GM18508 (cell line): ENCODE results near the gene ANKH.

Source experiments
- ATAC-seq: cut with Tn5 transposase; IDR thresholded peaks from one replicate; pipeline ENCODE4 v1.9.1; 2021; ENCODE audit warnings: moderate number of reproducible peaks; ENCODE audit not compliant: insufficient read depth, unreplicated experiment

ANKH gene

GRCh38 chr5:14702238-14702839 lies 169.2 kb downstream of the ANKH start:
- no peak for ATAC-seq

GRCh38 chr5:14701556-14701955 lies 170.0 kb downstream of the ANKH start:
- no peak for ATAC-seq

- no peak for ATAC-seq
These were observed 170.8 kb downstream of the ANKH start for GRCh38 chr5:14700478-14701436.

GRCh38 chr5:14699807-14700400 lies 171.7 kb downstream of the ANKH start:
- ATAC-seq = no peak

- ATAC-seq = no peak
These were observed 172.4 kb downstream of the ANKH start for GRCh38 chr5:14699159-14699558.

- ATAC-seq = no peak
These were observed 173.1 kb downstream of the ANKH start for GRCh38 chr5:14698495-14698894.

- ATAC-seq = no peak
These were observed 174.7 kb downstream of the ANKH start for GRCh38 chr5:14696851-14697250.

- ATAC-seq = no peak
These were observed 175.5 kb downstream of the ANKH start for GRCh38 chr5:14696057-14696456.

GRCh38 chr5:14695152-14695551 lies 176.4 kb downstream of the ANKH start:
- ATAC-seq = no peak

- no peak for ATAC-seq
These were observed 178.5 kb downstream of the ANKH start for GRCh38 chr5:14693070-14693469.

- no peak for ATAC-seq
These were observed 184.4 kb downstream of the ANKH start for GRCh38 chr5:14687023-14687665.

- no peak for ATAC-seq
These were observed 185.1 kb downstream of the ANKH start for GRCh38 chr5:14686517-14686916.

GRCh38 chr5:14685757-14686156 lies 185.8 kb downstream of the ANKH start:
- ATAC-seq = peak; percentile 92

- no peak for ATAC-seq
These were observed 186.8 kb downstream of the ANKH start for GRCh38 chr5:14684757-14685156.

GRCh38 chr5:14683906-14684455 lies 187.6 kb downstream of the ANKH start:
- ATAC-seq = no peak

GRCh38 chr5:14681236-14681752 lies 190.3 kb downstream of the ANKH start:
- ATAC-seq = no peak

- ATAC-seq = no peak
These were observed 192.0 kb downstream of the ANKH start for GRCh38 chr5:14679595-14679994.

- ATAC-seq = no peak
These were observed 192.7 kb downstream of the ANKH start for GRCh38 chr5:14678773-14679334.

GRCh38 chr5:14676320-14676719 lies 195.3 kb downstream of the ANKH start:
- ATAC-seq = peak; percentile 24

- ATAC-seq = peak; percentile 35
These were observed 195.7 kb downstream of the ANKH start for GRCh38 chr5:14675865-14676300.
